HG03025 (cell line): ENCODE results near the gene PPP1R16B.
A peak's percentile ranks its signal among the peaks of the same experiment; 100 is the strongest.

Experiments used
- ATAC-seq: cut with Tn5 transposase; IDR thresholded peaks from one replicate; pipeline ENCODE4 v1.9.1; 2021; ENCODE audit warnings: mild to moderate bottlenecking, moderate library complexity; ENCODE audit not compliant: unreplicated experiment, low FRiP score

Gene PPP1R16B

DNA sequence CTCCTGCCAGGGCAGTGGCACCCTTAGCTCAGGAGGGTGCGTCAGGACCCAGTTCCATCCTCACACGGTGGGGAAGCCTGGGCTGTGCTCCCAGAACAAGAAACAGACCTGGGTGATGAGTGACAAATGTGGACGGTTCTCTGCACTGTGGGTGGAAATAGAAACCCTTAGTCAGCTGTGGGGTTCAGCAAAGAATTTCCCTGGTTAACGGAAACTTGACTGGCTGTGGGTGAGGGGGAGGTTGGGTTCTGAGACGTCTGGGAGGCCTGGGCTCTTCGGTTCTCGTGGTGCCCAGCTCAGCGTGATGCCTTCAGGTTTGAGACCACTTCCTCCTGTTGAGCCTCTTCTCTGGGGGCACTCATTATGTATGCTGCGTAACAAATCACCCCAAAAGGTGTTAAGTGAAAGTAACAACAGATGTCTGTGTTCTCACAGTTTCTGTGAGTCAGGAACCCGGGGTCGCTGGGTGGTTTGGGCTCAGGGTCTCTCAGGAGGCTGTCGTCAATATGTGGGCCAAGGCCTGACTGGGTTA lies 67.6 kb downstream of the PPP1R16B start:
- ATAC-seq = peak; percentile 45

DNA sequence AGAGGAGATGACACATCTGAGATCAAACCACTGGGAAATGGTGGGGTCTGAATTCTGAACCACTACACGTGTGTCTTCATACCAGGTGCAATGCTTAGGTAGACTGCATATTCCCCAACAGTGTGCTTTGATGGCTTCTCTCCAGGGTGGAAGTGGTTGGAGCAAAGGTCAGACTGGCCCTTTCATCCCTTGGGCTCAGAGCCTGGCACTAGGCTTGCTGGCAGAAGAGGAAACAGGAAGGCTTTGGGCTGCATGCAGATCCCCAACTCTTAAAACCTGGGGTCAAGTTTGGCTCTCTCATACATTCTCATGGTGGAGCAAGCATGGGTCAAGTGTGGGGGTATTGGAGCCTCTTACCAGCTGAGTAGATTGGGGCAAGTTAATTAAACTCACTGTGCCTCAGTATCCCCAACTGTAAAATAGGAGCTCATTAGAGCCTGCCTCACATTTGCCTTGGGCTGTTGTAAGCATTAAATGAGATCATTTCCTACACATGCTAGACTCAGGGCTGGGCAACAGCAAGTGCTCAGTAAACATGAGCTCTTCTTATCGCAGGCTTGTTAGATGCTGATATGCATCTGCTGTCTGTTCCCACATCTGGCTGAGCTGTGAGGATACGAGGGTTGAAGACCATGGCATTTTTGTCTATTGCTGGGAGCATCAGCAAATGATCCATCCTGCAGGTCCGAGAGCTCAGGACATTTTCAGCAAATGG lies 69.1 kb downstream of the PPP1R16B start:
- no peak for ATAC-seq

DNA sequence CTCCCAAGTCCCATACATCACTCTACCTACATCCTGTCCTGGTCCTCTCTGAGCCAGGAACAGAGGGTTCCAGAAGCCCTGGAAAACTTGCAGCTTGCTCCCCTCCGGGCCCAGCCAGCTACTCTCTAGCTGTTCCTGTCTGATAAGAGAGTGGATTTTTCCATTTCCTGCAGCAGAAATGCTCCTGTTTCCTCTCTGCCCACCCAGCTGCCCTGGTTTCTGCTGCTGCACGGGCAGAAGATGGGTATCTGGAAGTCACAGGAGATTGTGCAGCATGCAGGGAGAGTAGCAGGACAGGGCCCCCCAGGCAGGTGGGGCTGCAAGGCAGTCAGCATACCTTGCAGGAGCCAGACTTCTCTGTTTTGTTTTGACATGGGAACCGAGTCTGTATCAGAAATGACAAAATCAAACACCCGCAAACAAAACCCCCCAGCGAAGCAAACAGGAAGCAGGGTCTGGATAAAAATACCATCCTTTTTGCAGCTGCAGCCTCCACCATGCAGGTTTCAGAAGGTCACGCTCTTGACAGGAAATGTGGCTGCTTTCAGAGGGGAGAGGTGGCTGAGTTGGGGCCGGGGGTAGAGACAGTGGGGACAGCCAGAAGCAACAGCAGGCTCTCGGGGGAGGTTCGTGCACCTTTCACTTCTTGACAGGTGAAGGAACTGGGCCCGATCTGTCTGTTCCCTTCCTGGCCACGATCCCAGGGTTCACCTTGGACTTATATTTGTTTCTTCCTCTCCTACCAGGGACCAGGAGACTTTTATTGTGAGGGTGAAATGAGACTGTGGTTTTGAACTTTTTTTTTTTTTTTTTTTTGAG lies 69.9 kb downstream of the PPP1R16B start:
- peak; percentile 65 for ATAC-seq

DNA sequence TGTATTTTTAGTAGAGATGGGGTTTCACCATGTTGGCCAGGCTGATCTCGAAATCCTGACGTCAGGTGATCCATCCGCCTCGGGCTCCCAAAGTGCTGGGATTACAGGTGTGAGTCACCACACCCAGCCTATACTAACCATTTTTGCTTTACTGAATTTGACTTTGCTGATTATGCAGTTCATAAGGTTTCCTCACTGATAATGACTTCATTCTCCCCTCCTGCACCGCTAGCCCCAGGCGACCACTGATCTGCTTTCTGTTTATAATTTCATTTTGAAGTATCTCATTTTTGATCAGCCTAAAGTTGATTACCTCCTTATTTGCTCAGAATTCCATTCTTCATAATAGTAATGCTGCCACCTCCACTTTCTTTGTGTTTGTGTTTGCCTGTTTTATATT lies 72.0 kb downstream of the PPP1R16B start:
- no peak for ATAC-seq

DNA sequence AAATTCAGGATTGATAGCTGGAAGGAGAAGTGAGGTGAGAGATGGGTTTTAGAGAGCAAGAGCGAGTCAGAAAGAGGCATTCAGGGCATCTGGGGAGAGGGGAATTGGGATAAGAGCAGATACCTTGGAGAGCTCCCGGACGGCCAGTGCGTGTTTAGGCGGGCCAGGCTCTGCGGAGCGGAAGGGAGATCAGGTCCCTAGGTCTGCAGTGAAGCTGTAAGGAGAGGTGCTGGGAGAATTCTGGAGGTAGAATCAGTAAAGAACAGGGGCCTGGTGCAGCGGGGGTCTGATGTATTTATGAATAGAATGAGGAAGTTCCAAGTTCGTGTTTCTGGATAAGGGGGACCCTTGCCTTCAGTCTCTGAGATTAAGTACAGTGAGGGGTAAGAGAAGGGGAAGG lies 73.4 kb downstream of the PPP1R16B start:
- no peak for ATAC-seq

DNA sequence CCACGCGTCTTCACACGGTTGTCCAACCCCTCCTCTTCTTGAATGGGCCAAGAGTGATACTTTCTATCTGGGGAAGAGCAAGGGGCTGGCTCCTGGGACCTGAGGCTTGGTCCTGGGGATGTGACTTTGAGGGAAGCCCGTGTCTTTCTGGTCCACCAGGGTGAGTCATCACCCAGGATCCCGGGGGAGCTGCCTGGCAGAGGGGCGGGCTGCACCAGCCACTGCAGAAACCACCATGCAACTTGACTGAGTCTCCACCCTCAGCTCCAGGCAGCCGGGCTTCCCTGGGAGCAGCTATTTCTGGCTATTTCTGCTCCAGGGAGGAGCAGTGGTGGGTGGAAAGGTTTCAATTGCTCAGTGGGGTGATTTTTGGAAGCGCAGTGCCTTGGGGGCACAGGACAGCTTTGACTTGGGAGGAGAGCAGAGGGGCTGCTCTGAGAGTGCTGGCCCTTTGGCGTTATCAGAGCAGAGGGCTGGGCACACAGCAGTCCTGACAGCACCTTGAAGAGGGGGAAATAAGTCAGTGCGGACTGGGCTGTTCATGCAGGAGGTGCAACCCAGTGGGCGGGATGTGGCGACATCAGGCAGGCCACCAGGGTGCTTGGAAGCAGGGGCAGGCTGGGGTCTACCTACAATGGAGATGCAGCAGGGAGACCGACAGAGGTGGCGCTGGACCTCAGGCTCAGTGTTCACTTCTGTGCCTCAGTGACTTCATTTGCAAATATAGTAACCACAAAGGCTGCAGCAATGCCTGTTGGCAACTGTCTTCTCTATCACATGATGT lies 75.6 kb downstream of the PPP1R16B start:
- ATAC-seq = no peak

DNA sequence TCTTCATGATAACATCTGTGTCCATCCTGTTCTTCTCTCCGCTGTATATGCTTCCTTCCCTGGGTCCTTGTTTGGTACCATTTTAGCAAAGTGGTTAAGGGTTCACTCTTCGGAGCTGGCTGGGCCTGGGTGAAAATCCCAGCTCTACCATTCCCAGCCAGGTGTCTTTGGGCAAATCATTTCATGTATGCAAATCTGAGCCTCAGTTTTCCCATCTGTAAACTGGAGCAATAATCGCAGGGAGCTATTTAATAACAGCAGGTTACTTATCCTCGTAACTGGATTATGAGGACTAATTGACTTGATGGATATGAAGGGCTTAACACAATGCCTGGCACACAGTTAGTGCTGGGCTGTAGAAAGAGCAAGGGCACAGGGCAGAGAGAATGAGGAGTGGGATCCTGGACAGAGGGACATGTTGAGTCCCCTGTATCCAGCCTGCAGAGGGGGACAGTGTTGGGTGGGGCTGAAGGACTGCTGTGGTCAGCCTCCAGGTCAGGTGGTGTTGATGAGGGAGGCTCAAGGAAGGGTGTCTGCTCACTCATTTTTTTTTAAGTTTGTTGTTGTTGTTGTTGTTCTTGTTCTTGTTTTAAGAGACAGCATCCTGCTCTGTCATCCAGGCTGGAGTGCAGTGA lies 76.4 kb downstream of the PPP1R16B start:
- ATAC-seq = no peak

DNA sequence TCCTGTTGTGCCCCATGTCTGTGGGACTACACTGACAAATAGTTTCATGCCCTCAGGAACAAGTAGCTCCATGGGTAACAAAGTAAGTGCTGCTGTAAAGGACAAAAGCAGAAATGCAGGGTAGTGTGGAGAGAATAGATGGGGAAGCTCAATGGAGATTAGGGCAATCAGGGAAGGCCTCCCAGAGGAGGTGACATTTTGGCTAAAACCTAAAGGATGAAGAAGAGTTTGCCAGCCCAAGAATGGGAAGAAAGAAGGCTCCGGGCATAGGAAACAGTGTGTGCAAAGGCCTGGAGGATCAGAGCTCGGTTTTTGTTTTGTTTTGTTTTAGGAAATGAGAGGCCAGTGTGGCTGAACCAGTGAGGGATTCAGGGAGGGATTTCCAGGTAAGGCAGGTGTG lies 77.1 kb downstream of the PPP1R16B start:
- ATAC-seq = no peak

DNA sequence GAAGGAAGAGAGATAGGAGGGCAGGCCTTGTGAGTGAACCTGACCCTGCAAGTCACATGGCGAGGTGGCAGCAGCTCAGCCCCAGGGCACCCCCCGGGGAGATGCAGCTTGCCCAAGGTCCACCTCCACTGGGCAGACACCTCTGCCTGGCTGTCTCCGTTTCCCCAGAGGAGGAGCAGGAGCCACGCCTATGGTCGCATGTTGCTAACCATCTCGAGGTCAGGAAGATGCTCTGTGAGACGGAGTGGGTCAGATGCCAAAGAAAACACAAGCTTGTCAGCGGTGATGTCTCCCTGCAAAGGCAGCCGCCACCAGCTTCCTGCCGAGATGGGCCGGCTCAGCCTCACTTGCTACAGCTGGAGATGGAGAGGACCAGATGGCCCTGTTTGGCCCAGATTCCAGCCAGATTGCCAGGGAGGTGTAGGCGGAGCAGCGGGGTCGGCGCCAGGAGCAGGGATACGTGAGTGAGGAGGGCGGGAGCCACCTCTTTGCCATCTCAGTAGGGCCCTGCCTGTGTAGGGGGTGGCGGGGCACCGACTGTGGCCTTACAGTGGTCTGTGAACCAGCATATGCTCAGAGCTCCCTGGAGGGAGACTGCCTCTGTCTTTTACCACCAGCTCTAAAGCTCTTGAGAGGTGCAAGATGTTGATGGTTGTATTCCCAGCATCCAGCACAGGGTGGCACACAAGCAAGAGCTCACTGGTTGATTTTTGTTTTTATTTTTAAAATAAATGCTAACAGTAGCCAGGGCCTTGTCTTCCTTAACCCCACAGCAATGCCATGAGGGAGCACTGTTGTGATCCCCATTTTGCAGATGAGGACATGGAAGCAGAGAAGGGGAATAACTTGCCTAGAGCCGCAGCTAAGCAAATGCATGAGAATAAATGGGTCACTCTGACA lies 77.8 kb downstream of the PPP1R16B start:
- ATAC-seq = no peak

DNA sequence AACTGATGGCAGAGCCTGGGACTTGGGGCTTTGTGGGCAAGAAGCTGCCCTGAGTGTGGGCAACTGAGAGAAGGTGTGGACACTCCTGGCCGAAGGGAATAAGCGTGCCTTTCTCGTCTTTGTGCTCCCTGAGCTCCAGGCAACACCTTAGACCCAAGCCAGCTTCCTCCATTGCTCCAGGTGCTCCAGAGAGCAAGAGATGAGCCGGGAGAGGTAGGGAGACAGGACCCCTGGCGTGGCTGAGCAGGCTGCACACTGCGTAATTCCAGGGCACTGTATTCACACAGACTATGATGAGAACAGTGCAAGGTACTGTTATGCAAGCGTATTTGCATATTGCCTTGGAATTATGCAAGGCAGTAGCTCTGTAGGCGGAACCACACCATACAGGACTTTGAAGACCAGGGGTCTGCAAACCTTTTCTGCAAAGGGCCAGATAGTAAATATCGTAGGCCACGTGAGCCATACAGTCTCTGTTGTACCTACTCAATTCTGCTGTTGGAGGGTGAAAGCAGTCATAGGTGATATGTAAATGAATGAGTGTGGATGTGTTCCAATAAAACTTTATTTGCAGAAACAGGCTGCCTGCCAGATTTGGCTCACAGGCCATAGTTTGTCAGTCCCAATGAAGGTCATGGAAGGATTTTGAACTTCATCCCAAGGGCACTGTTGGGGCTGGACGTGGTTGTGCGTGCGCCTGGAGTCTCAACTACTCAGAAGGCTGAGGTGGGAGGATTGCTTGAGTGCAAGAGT lies 78.7 kb downstream of the PPP1R16B start:
- no peak for ATAC-seq

DNA sequence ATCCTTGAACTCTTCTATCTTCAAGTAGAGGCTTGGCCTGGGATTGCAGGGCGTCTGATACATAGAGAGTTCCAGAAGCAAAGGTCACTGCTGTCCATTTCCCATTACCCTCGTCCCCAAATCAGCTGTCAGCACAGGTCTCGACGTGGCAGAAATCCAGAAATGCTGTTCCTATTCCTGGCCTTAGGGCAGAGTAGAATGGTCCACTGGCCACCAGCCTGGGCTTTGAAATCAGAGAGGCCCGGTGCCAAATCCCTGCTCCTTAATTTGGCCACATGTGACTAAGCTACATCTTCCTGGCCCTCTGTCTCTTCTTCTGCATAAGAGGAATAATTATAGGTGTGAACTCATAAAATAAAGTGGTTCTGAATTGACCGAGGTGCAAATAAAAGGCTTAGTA lies 79.9 kb downstream of the PPP1R16B start:
- no peak for ATAC-seq

DNA sequence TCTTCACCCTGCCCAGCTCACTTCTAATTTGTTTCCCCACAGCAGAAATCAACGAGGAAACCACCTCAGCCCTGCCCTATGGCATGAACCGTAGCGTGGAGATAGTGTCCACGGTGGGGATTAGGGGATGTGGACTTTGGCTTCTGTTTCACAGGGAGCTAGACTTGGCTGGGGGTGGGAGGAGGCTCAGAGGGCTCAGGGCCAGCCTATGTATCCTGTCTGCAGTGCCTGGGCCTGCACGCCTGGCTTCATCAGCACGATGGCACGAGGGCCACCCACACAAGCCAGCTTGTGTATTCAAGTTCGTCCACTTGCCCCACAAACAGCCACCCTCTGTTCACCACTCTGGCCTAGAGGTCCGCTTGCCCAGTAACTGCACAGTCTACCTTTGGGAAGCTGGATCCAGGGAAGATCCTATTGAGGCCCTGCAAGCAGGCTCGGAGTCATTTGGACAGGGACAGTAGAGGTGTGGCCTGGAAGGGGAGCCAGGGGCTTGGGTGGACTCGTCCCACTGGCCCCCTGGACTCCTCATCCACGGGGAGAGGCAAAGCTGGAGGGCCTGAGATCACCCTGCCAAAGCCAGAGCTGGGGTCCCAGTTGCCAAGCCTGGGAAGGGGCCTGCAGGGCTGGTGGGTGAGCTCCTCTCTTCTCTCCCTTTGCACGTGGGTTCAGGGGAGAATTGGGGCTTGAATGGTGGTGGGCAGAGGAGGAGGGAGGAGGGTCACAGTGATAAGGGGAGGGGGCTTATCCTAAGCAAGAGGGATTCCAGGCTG lies 82.7 kb downstream of the PPP1R16B start:
- no peak for ATAC-seq

DNA sequence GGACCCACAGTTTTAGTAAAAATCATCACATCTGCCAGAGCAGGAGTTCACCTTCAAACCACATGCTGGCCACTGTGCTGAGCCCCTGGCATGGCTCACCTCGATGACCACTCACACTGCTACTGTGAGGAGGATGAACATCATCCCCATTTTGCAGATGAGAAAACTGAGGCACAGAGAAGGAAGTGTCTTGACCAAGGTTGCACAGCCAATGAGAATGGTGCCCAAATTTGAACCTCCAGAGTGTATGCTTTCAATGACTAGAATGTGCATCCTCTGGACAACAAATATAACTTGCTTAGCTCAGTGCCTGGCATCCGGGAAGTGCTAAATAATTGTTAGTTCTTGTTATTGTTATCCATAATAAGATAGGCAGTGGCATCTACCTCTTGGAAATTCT lies 83.6 kb downstream of the PPP1R16B start:
- ATAC-seq = no peak

DNA sequence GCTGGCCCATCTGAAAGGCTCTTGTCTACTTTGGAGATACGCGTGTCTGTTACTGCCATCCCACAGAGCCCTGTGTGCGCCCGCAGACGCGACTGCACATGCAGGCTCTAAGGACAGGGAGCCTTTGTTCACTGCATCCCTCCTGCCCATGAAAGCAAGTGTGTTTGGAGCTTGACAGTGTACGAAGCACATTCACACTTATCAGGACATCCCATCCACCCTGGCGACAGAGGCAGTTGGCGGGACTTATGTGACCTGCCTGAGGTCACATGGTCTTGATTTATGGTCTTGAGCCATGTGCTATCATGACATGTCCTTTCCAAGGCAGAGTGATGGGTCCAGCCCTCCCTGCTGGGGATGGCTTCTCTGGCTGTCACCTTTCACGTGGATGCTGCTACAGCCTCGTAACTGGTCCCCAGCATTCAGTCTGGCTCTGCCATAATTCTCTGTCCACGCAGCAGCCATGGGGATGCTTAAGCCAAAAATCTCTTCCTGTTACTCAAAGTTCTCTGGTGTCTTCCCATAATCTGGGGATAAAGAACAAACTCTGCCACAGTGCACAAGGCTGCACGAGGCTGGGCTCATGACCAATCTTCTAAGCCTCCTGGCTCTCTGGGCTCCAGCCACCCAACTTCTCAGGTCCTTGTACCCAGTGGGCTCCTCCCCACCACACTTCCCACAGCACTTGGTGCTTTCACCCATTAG lies 84.4 kb downstream of the PPP1R16B start:
- ATAC-seq = no peak

DNA sequence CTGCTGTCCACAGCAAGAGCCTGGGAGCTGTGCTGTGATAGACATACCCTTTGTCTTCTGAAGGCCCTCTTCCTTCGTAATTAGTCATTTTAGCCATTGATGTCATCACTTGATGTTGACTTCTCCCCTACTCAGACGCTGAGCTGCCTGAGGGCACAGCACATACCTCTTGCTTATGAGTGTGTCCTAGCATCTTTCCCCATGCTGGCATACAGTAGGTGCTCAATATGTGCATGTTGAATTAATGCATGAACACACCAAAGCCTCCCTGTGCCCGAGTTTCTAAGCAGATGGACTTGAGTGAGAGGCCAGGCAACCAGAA lies 85.0 kb downstream of the PPP1R16B start:
- no peak for ATAC-seq

DNA sequence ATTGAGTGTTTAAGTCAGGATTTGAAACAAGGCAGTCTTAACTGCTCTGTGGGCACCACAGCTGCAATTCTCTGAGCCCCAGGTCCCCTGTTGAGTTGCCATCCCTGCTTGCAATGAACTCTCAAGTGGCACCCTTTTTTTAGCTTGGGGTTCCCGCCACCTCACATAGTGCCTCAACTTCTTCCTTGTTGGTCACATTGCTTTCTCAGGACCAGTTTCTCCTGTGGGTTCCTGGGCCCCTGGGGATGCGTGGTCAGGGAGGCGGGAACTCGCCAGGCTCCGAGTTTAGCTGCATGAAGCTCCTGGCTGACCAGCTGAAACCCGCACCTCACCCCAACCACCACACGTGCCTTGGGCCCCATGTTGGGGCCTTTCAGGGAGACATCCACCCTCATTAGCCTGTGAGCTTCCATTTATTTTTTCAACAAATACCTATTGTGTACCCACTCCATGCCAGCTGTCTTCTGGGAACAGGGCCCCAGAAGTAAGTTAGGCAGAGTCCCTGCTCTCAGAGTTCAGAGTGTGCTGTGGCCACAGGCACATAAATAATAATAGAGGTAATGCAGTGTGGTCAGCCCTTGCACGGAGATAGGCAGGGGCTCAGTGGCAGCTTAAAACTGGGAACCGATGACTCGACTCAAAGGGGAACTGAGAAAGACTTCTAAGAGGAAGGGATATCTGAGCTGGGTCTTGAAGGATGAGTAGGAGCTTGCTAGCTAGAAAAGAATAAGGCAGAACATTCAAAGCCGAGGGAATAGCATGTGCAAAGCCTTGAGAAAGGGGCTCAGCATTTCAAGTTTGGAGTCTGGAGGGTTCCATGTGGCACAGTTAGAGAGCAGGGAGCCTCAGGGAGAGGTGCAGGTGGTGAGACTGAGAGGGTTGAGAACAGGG lies 86.8 kb downstream of the PPP1R16B start:
- ATAC-seq = peak; percentile 48
